Nephron progenitor cell (in vitro differentiated cells): ENCODE measurements around the gene VTN.
A peak's percentile ranks its signal among the peaks of the same experiment; 100 is the strongest.

Source experiments
- DNase-seq: peaks from one replicate; pipeline ENCODE4 v3.0.0; 2021
- H3K27ac Mint-ChIP-seq: 2 replicates; pipeline ENCODE4 v1.8.0; 2021; ENCODE audit warnings: mild to moderate bottlenecking, moderate library complexity, mixed read lengths
- H3K27me3 Mint-ChIP-seq: 2 replicates; pipeline ENCODE4 v1.8.0; 2021; ENCODE audit warnings: mild to moderate bottlenecking, low read depth, mixed read lengths; ENCODE audit not compliant: poor library complexity
- H3K36me3 Mint-ChIP-seq: 2 replicates; pipeline ENCODE4 v1.8.0; 2021; ENCODE audit warnings: low read depth, mixed read lengths
- H3K4me1 Mint-ChIP-seq: 2 replicates; pipeline ENCODE4 v1.8.0; 2021; ENCODE audit warnings: mixed read lengths
- H3K4me3 Mint-ChIP-seq: 2 replicates; pipeline ENCODE4 v1.8.0; 2021; ENCODE audit warnings: mild to moderate bottlenecking, moderate library complexity, mixed read lengths
- H3K9me3 Mint-ChIP-seq: 2 replicates; pipeline ENCODE4 v1.8.0; 2021; ENCODE audit warnings: mild to moderate bottlenecking, moderate library complexity, mixed read lengths
- TF ChIP-seq, protein P1 (sequence below): fragments of 200-600 bp; sonication (generic); IDR thresholded peaks from 2 replicates; pipeline ENCODE4 v1.5.0; 2021; ENCODE audit warnings: antibody characterized with exemption

The VTN gene

DNA sequence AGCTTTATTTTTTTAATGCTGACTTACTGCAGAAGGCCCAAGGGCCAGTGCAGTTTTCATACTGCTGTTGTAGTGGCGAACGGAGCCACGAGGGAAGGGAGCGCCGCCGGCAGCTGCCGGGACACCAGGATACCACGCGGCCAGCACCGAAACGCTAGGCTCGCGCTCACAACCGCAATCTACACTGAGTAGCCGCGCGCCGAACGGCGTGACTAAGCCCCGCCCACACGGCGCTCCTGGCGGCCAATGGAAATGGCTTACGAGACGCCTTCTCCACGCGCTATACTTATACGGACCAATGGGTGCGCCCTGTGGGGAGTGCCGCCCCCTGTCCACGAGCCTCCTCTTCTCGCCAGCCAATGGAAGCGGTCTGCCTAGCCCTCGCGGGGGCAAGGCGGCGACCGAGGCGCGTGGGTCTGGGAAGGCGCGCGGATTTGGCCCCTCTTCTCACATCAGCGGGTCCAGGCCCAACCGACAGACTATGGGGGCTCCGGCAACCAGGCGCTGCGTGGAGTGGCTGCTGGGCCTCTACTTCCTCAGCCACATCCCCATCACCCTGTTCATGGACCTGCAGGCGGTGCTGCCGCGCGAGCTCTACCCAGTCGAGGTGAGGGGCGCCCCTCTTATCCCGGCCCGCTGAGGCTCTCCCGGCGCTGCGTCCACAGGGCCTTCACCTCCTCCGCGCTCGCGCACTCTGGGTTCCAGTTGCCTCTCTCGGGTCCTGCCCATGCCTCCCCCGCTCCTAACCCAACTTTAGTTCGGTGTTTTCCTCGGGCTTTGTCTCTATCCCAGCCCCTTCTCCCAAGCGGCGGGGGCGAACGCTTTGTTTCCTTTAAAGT lies 51.1 kb downstream of the VTN start, which contains the start of gene TMEM97:
TMEM97 (plus strand) TSS at position 442 of the 839 bp plus-strand sequence; CDS start at position 482, 40 bp downstream.
- TF ChIP-seq, protein P1, sequence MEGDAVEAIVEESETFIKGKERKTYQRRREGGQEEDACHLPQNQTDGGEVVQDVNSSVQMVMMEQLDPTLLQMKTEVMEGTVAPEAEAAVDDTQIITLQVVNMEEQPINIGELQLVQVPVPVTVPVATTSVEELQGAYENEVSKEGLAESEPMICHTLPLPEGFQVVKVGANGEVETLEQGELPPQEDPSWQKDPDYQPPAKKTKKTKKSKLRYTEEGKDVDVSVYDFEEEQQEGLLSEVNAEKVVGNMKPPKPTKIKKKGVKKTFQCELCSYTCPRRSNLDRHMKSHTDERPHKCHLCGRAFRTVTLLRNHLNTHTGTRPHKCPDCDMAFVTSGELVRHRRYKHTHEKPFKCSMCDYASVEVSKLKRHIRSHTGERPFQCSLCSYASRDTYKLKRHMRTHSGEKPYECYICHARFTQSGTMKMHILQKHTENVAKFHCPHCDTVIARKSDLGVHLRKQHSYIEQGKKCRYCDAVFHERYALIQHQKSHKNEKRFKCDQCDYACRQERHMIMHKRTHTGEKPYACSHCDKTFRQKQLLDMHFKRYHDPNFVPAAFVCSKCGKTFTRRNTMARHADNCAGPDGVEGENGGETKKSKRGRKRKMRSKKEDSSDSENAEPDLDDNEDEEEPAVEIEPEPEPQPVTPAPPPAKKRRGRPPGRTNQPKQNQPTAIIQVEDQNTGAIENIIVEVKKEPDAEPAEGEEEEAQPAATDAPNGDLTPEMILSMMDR: no peak
- peak; percentile 95 for DNase-seq
- Mint-ChIP-seq H3K27ac (peak within 1 kb of the TSS; percentile 85), H3K4me1 (peaks cover 63% of the 10 kb centered on the region), H3K36me3 (peaks cover 29% of the 10 kb centered on the region), H3K27me3 (peaks cover 6% of the 10 kb centered on the region), H3K4me3 (peak within 1 kb of the TSS; percentile 88), H3K9me3 (no peaks in the 10 kb centered on the region)

- H3K4me3 Mint-ChIP-seq: peak overlapping the region; percentile 88
- peak overlapping the region; percentile 85 for H3K27ac Mint-ChIP-seq
- H3K9me3 Mint-ChIP-seq: no peaks in the 10 kb centered on the region
- peak; percentile 59 for DNase-seq
- peaks cover 9% of the 10 kb centered on the region for H3K27me3 Mint-ChIP-seq
- H3K4me1 Mint-ChIP-seq: peaks cover 60% of the 10 kb centered on the region
- TF ChIP-seq, protein P1: no peak
- peaks cover 28% of the 10 kb centered on the region for H3K36me3 Mint-ChIP-seq
Observed at GRCh38 chr17:28317966-28318758, 51.9 kb downstream of the VTN start.
